ENCODE data around the gene GLDN. TPM values are rescaled to one million over a fixed set of nuclear protein-coding genes. Genes with fewer than 3 reads are reported as not detected.

Gene GLDN
- total and polyA plus RNA-seq, 2 of the 4 experiments (the other 2 are of a cell fraction), result under 0.01 TPM; not detected in 1

DNA sequence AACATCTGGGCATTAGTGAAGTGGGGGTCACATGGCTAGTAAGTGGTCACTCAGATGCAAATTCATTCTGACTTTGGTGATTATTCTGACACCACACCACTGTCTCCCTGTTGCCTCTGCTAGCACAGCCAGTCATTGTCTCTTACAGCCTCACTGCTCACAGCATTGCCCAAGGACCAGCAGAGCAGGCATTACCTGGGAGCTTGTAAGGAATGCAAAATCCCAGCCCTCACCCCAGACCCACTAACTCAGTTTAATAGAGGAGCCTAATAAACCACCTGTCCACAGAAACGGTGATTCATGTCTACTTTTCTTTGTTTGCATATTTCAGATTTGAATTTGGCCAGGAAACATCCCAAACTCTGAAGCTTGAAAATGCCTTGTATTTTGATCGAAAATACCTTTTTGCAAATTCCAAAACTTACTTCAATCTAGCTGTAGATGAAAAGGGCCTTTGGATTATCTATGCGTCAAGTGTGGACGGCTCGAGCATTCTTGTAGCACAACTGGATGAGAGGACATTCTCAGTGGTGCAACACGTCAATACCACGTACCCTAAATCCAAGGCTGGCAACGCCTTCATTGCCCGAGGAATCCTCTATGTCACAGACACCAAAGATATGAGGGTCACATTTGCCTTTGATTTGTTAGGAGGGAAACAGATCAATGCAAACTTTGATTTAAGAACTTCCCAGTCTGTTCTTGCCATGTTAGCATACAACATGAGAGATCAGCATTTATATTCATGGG lies 62.7 kb downstream of the GLDN start (continued):
- TF ChIP-seq FOS (IDR thresholded peaks at IDR 0.05; ENCODE audit: low read depth, low read length), result no peak

- Histone ChIP-seq H4K5ac (ENCODE audit: low read depth, low read length) (no peak overlapping the region), H3K9ac (ENCODE audit: low read depth, low read length) (no peak overlapping the region), H3K9me1 (ENCODE audit: insufficient read depth, low read length) (no peaks in the 10 kb centered on the region; the same call in 1 of the 2 replicates), H2BK15ac (ENCODE audit: low read depth, low read length) (no peak overlapping the region), H2AK5ac (ENCODE audit: low read depth, low read length) (no peak overlapping the region), H4K20me1 (ENCODE audit: insufficient read depth, low read length) (no peaks in the 10 kb centered on the region), H3K79me1 (ENCODE audit: low read depth in 1 of 2, low read length in 2 of 2) (no peaks in the 10 kb centered on the region), H3K56ac (ENCODE audit: extremely low read depth, insufficient read depth, low read length) (no peak overlapping the region), H3K18ac (ENCODE audit: low read depth, low read length) (no peak overlapping the region), H3K4ac (ENCODE audit: low read depth, low read length) (no peak overlapping the region), H3K9me3 (ENCODE audit: control insufficient read depth, insufficient read depth, low read length) (no peaks in the 10 kb centered on the region), H2BK5ac (ENCODE audit: low read depth, low read length, poor library complexity, severe bottlenecking) (no peak overlapping the region), H4K91ac (ENCODE audit: insufficient read depth, low read depth, low read length) (no peak overlapping the region), H4K8ac (ENCODE audit: low read depth in 2 of 2, low read length in 2 of 2) (no peak overlapping the region), H3K27ac (ENCODE audit: insufficient read depth, low read length) (no peak overlapping the region), H3K27me3 (ENCODE audit: control insufficient read depth, insufficient read depth, low read length) (peaks cover 28% of the 10 kb centered on the region), H3K4me1 (ENCODE audit: control insufficient read depth, insufficient read depth, low read length) (no peaks in the 10 kb centered on the region), H2BK20ac (ENCODE audit: low read depth, low read length) (no peak overlapping the region), H3K4me3 (ENCODE audit: insufficient read depth, low read depth, low read length) (no peak overlapping the region), H2AFZ (replicated peaks; ENCODE audit: low read length, poor library complexity) (no peak overlapping the region), H3K4me2 (ENCODE audit: low read depth, low read length) (no peak overlapping the region), H3K23ac (ENCODE audit: low read depth, low read length) (no peak overlapping the region), H2BK120ac (ENCODE audit: low read depth, low read length) (no peak overlapping the region), H3K36me3 (ENCODE audit: control insufficient read depth, insufficient read depth, low read length) (no peaks in the 10 kb centered on the region), H2AK9ac (replicated peaks; ENCODE audit: low read depth, low read length, poor library complexity) (no peak overlapping the region), H3K14ac (replicated peaks; ENCODE audit: low read depth, low read length) (no peak overlapping the region)
- dilution Hi-C loops (cut with HindIII; ENCODE audit: low sequenced_read_pairs, unreplicated experiment) (no loop called here), intact Hi-C loops (cut with micrococcal nuclease) (loop anchor here (2.0 kb wide), 1 partner anchor 93 kb away; no protein-coding TSS in a partner anchor), in situ Hi-C loops (cut with MboI; ENCODE audit: low sequenced_read_pairs) (no loop called here)
- ATAC-seq (ENCODE audit: low read depth) (peak; percentile 72), DNase-seq (peak; percentile 18)
- POLR2A ChIA-PET (ENCODE audit: unreplicated experiment), result no interaction called here
- no TSS peak for BruUV-seq (replicated peaks)
- CTCF ChIA-PET, result interaction anchor here (0.7 to 1.3 kb wide), 4 partner anchors 10 to 242 kb away, joined by 3 to 7 read pairs (median 4); no protein-coding TSS in a partner anchor
- 43% methylated on average over 1 of the region's 11 CpGs; no CpG with 5 or more reads in 1 of the 2 experiments for WGBS, 2 experiments (ENCODE audit: extremely low coverage in 2 of 2, insufficient read length in 1 of 2)
- TF ChIP-seq NFE2L2 (IDR thresholded peaks at IDR 0.05; ENCODE audit: low read depth, low read length) (no peak), MAZ (IDR thresholded peaks at IDR 0.05; ENCODE audit: borderline replicate concordance, low read depth, low read length) (no peak), CEBPB (IDR thresholded peaks at IDR 0.05; ENCODE audit: low read depth, low read length) (no peak), BHLHE40 (IDR thresholded peaks at IDR 0.05; ENCODE audit: low read depth, low read length) (no peak), MAFK (IDR thresholded peaks at IDR 0.05; ENCODE audit: low read depth, low read length) (no peak), RCOR1 (IDR thresholded peaks at IDR 0.05; ENCODE audit: insufficient replicate concordance, low read length) (no peak), CTCF (conservative IDR thresholded peaks at IDR 0.05; ENCODE audit: low read depth, low read length) (no peak), FOS (IDR thresholded peaks at IDR 0.05; ENCODE audit: low read depth, low read length) (no peak), SMC3 (IDR thresholded peaks at IDR 0.05; ENCODE audit: low read depth, low read length) (no peak)
- TF ChIP-seq, protein P1, sequence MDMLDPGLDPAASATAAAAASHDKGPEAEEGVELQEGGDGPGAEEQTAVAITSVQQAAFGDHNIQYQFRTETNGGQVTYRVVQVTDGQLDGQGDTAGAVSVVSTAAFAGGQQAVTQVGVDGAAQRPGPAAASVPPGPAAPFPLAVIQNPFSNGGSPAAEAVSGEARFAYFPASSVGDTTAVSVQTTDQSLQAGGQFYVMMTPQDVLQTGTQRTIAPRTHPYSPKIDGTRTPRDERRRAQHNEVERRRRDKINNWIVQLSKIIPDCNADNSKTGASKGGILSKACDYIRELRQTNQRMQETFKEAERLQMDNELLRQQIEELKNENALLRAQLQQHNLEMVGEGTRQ (IDR thresholded peaks at IDR 0.05; ENCODE audit: low read depth, low read length), result no peak
These were observed 64.5 kb downstream of the GLDN start for GRCh38 chr15:51405693-51406523.
